Kidney (tissue), 14 donors: ENCODE measurements around the gene TRAPPC2. TPM values are rescaled to one million over a fixed set of nuclear protein-coding genes. Genes with fewer than 3 reads are reported as not detected.

Experiments used
- DNase-seq, 5 donors: peaks; one replicate each; pipeline ENCODE4 v3.0.0-alpha.2; 2013 to 2020
- FAIRE-seq: peaks from 2 replicates; lab custom pipeline; 2012; peaks lifted over from hg19 to GRCh38; lab: Jason Lieb, UNC
- H3K27ac ChIP-seq, 2 donors: one replicate each; pipeline ENCODE4 v1.7.0; 2013; ENCODE audit warnings: low read depth in 2 of 2, low read length in 2 of 2, inconsistent platforms in 1 of 2
- H3K27me3 ChIP-seq: one replicate; pipeline ENCODE4 v1.7.1; 2013; ENCODE audit warnings: low read length, inconsistent platforms; ENCODE audit not compliant: control insufficient read depth, insufficient read depth
- H3K36me3 ChIP-seq, 3 donors: one replicate each; pipeline versions ENCODE4 v1.7.0 to v1.7.1; 2013; ENCODE audit warnings: low read length in 3 of 3, control low read depth in 1 of 3, inconsistent platforms in 1 of 3; ENCODE audit not compliant: insufficient read depth in 3 of 3, control insufficient read depth in 2 of 3
- H3K4me1 ChIP-seq, 3 donors: one replicate each; pipeline versions ENCODE4 v1.7.0 to v1.7.1; 2013; ENCODE audit warnings: low read length in 3 of 3, inconsistent platforms in 1 of 3, low read depth in 1 of 3; ENCODE audit not compliant: control insufficient read depth in 2 of 3, insufficient read depth in 2 of 3
- H3K4me3 ChIP-seq, 3 donors: one replicate each; pipeline versions ENCODE4 v1.7.0 to v1.8.1; 2013; ENCODE audit warnings: low read length in 3 of 3, control low read depth in 1 of 3, inconsistent platforms in 1 of 3
- H3K9ac ChIP-seq, 3 donors: one replicate each; pipeline versions ENCODE4 v1.7.0 to v1.7.1; 2013; ENCODE audit warnings: low read length in 3 of 3, control low read depth in 1 of 3, inconsistent platforms in 1 of 3
- H3K9me3 ChIP-seq, 3 donors: one replicate each; pipeline versions ENCODE4 v1.7.0 to v1.7.1; 2013; ENCODE audit warnings: low read length in 3 of 3, control low read depth in 1 of 3, inconsistent platforms in 1 of 3; ENCODE audit not compliant: control insufficient read depth in 2 of 3, insufficient read depth in 1 of 3
- CTCF ChIP-seq: IDR thresholded peaks from 3 replicates; pipeline ENCODE4 v1.5.1; 2012; ENCODE audit warnings: mild to moderate bottlenecking, moderate library complexity, borderline replicate concordance; ENCODE audit not compliant: insufficient read depth; ENCODE audit errors: extremely low read depth
- intact Hi-C: fragments of 100-400 bp; cut with DNase I; formaldehyde crosslinking; loops from one replicate; pipeline ENCODE4 v1.11.1; 2022
- polyA plus RNA-seq: library from polyadenylated mRNA; stranded (reverse); fragments of 350-450 nt; fragmentation: Illumina TruSeq; extraction: RNeasy Lipid Tissue Mini Kit (QIAGEN cat#74804); gene quantifications from one replicate; pipeline ENCODE4 v1.2.3, GENCODE V29; 2014; ENCODE audit warnings: low read depth, low replicate concordance; ENCODE audit not compliant: insufficient read depth
- total RNA-seq: library from RNA; stranded (reverse); fragmentation: NEBNext Ultra II Directional; extraction: Animal tissue kit (Norgen Biotek cat#: 25700); gene quantifications from one replicate; pipeline ENCODE4 v1.2.1, GENCODE V29; 2021
- donor health status: control.
- donor health status: control.
- donor health status: control.
- donor health status: control.
- donor health status: control.
- donor health status: DM: yes; HTN: yes; CAD: no.
- donor health status: Normal renal cell carcinoma (clear cell type).

TRAPPC2 gene
- total and polyA plus RNA-seq, 2 donors from 2014 or later, result 9.0 to 21.0 TPM

GRCh38 chrX:13776387-13776786 lies 42.0 kb upstream of the TRAPPC2 start:
- no peak for DNase-seq
- Histone ChIP-seq H3K9ac (no peak overlapping the region), H3K4me1 (no peaks in the 10 kb centered on the region), H3K9me3 (no peaks in the 10 kb centered on the region), H3K27me3 (no peaks in the 10 kb centered on the region), H3K36me3 (peaks cover 0 to 11% (median 5%) of the 10 kb centered on the region in 3 donors), H3K4me3 (no peak overlapping the region), H3K27ac (no peak overlapping the region)
- no peak for TF ChIP-seq CTCF
- FAIRE-seq, result no peak
- intact Hi-C loops, result no loop called here

GRCh38 chrX:13775837-13776236 lies 41.4 kb upstream of the TRAPPC2 start:
- H3K27me3 ChIP-seq, result no peaks in the 10 kb centered on the region

DNA sequence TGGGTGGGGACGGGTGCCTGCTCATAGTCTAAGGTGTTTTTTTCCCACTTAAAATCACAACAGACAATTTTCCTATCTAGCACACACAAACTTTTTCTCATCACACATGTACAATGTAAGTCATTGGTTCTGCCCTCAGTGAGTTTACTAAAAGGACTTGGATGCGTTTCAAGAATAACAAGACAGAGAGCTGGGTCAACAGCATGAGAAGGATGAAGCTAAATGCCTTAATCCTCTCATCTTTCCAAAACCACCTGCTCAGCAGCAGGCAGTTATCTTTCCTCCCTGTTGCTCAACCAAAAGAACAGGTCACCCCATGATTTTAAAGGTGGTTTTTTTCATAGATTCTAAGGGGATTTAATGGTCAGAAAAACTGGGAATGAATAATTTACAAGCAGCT lies 40.3 kb upstream of the TRAPPC2 start:
- Histone ChIP-seq H3K27me3 (no peaks in the 10 kb centered on the region), H3K4me3 (no peak overlapping the region), H3K9me3 (no peaks in the 10 kb centered on the region), H3K9ac (no peak overlapping the region), H3K27ac (no peak overlapping the region), H3K4me1 (no peaks in the 10 kb centered on the region), H3K36me3 (peaks cover 5 to 11% (median 5%) of the 10 kb centered on the region in 3 donors)
- intact Hi-C loops, result no loop called here
- DNase-seq, result no peak
- no peak for TF ChIP-seq CTCF
- no peak for FAIRE-seq

More at GRCh38 chrX:13775837-13776236, 41.4 kb upstream of the TRAPPC2 start:
- Histone ChIP-seq H3K27ac (no peak overlapping the region), H3K9me3 (no peaks in the 10 kb centered on the region), H3K9ac (no peak overlapping the region), H3K4me1 (no peaks in the 10 kb centered on the region), H3K4me3 (no peak overlapping the region), H3K36me3 (peaks cover 0 to 11% (median 5%) of the 10 kb centered on the region in 3 donors)
- FAIRE-seq (no peak), DNase-seq (no peak)
- intact Hi-C loops, result no loop called here
- TF ChIP-seq CTCF, result no peak

- Histone ChIP-seq H3K27ac (no peak overlapping the region), H3K27me3 (no peaks in the 10 kb centered on the region), H3K4me1 (no peaks in the 10 kb centered on the region), H3K9ac (no peak overlapping the region), H3K9me3 (no peaks in the 10 kb centered on the region), H3K36me3 (peaks cover 3 to 12% (median 8%) of the 10 kb centered on the region in 3 donors), H3K4me3 (no peak overlapping the region)
- no peak for DNase-seq
- no peak for TF ChIP-seq CTCF
- no peak for FAIRE-seq
- intact Hi-C loops, result no loop called here
These were observed 35.7 kb upstream of the TRAPPC2 start for GRCh38 chrX:13770013-13770535.
